ENCODE data around the gene HEMGN.

HEMGN gene

DNA sequence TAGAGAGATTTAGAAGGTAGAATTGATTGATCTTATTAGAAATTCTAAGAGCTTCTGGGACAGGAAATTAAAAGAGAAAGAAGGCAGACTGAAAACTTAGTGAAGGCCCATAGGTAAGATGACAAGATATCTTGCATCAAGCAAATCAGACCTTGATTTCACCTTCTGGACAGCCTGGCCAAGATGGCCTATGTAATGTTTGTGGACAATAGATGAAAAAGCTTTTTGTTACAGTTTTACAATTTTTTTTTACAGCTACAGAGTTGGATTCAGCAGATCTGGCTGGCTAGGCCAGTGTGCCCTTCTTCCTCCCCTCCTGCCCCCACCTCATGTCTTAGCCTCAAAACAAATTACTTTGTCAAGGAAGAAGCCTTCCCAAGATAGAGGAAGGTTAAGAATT, 21.6 kb upstream of the HEMGN start:
- no peak overlapping the region for H3K27ac ChIP-seq (replicated peaks)
- H3K4me3 ChIP-seq (replicated peaks; ENCODE audit: insufficient read depth, low read length) = no peak overlapping the region
- no peaks in the 10 kb centered on the region for H3K27me3 ChIP-seq (ENCODE audit: insufficient read depth, poor library complexity, severe bottlenecking)
- DNase-seq (ENCODE audit: low read depth in 1 of 2, low spot score in 1 of 2) = no peak
- TF ChIP-seq POLR2AphosphoS5 (IDR thresholded peaks at IDR 0.05; ENCODE audit: low read depth) = no peak
- TF ChIP-seq, protein P1, sequence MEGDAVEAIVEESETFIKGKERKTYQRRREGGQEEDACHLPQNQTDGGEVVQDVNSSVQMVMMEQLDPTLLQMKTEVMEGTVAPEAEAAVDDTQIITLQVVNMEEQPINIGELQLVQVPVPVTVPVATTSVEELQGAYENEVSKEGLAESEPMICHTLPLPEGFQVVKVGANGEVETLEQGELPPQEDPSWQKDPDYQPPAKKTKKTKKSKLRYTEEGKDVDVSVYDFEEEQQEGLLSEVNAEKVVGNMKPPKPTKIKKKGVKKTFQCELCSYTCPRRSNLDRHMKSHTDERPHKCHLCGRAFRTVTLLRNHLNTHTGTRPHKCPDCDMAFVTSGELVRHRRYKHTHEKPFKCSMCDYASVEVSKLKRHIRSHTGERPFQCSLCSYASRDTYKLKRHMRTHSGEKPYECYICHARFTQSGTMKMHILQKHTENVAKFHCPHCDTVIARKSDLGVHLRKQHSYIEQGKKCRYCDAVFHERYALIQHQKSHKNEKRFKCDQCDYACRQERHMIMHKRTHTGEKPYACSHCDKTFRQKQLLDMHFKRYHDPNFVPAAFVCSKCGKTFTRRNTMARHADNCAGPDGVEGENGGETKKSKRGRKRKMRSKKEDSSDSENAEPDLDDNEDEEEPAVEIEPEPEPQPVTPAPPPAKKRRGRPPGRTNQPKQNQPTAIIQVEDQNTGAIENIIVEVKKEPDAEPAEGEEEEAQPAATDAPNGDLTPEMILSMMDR (IDR thresholded peaks at IDR 0.05; ENCODE audit: insufficient read depth, low read length) = no peak
- TF ChIP-seq, protein P2, sequence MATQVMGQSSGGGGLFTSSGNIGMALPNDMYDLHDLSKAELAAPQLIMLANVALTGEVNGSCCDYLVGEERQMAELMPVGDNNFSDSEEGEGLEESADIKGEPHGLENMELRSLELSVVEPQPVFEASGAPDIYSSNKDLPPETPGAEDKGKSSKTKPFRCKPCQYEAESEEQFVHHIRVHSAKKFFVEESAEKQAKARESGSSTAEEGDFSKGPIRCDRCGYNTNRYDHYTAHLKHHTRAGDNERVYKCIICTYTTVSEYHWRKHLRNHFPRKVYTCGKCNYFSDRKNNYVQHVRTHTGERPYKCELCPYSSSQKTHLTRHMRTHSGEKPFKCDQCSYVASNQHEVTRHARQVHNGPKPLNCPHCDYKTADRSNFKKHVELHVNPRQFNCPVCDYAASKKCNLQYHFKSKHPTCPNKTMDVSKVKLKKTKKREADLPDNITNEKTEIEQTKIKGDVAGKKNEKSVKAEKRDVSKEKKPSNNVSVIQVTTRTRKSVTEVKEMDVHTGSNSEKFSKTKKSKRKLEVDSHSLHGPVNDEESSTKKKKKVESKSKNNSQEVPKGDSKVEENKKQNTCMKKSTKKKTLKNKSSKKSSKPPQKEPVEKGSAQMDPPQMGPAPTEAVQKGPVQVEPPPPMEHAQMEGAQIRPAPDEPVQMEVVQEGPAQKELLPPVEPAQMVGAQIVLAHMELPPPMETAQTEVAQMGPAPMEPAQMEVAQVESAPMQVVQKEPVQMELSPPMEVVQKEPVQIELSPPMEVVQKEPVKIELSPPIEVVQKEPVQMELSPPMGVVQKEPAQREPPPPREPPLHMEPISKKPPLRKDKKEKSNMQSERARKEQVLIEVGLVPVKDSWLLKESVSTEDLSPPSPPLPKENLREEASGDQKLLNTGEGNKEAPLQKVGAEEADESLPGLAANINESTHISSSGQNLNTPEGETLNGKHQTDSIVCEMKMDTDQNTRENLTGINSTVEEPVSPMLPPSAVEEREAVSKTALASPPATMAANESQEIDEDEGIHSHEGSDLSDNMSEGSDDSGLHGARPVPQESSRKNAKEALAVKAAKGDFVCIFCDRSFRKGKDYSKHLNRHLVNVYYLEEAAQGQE (IDR thresholded peaks at IDR 0.05; ENCODE audit: insufficient replicate concordance, low read depth) = no peak

DNA sequence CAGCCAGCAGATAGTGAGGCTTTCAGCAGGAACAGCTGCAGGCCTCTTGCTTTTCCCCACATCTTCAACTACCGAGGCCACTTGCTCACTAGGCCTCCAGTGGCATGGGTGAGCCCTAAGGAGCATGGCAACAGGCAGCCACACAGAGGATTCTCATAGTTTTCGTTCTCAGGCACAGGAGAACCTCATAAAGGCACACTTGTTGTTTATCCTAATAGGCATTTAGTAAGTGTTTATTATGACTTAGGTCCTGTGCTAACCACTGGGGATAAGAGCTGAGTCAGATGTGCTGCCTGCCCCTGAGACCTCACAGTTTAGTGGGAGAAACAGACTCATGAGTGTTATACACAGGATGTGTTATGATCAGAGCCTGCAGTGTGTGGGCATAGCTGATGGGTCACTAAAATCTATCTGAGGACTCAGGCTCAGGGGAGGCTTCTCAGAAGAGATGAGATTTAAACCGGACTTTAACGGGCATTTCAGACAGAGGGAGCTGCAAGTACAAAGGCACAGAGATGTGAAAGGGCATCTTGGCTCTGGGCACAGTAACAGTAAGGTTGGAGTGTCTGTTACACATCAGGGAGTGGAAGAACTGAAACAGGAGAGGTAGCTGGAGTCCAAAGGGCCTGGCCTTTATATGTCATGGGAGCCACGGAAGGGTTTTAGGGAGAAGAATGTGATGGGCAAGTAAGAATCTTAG, 21.0 kb upstream of the HEMGN start:
- DNase-seq (ENCODE audit: low read depth in 1 of 2, low spot score in 1 of 2) = no peak
- TF ChIP-seq SPI1 (IDR thresholded peaks at IDR 0.05; ENCODE audit: borderline replicate concordance, low read depth) (no peak), POLR2AphosphoS5 (IDR thresholded peaks at IDR 0.05; ENCODE audit: low read depth) (no peak), GABPA (IDR thresholded peaks at IDR 0.05; ENCODE audit: low read depth) (no peak)
- TF ChIP-seq, protein P1 (IDR thresholded peaks at IDR 0.05; ENCODE audit: insufficient read depth, low read length) = no peak
- TF ChIP-seq, protein P2 (IDR thresholded peaks at IDR 0.05; ENCODE audit: insufficient replicate concordance, low read depth) = no peak
- Histone ChIP-seq H3K27ac (replicated peaks) (no peak overlapping the region), H3K4me3 (replicated peaks; ENCODE audit: insufficient read depth, low read length) (no peak overlapping the region), H3K27me3 (ENCODE audit: insufficient read depth, poor library complexity, severe bottlenecking) (no peaks in the 10 kb centered on the region)

DNA sequence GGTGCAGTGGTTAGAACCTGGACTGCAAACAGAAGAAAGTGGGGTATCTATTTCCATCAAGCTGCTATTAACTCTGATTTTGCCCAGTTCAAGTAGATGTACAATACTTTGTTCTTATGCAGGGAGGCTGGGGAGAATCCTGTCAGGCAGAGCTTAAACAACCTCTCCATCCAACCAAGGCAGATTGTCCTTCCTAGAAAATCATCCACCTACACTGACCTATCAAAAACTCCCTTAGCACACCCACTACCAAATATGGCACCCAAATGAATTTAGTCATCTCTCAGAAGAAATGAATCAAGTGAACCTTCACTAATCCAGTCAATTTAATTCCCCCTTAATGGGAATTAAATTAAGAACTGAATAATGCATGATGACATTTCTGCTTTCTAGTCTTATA, 18.4 kb upstream of the HEMGN start:
- Histone ChIP-seq H3K4me3 (replicated peaks; ENCODE audit: insufficient read depth, low read length) (no peak overlapping the region), H3K27me3 (ENCODE audit: insufficient read depth, poor library complexity, severe bottlenecking) (no peaks in the 10 kb centered on the region), H3K27ac (replicated peaks) (no peak overlapping the region)
- TF ChIP-seq POLR2AphosphoS5 (IDR thresholded peaks at IDR 0.05; ENCODE audit: low read depth) = no peak
- TF ChIP-seq GABPA (IDR thresholded peaks at IDR 0.05; ENCODE audit: low read depth) = no peak
- TF ChIP-seq, protein P2 (IDR thresholded peaks at IDR 0.05; ENCODE audit: insufficient replicate concordance, low read depth) = no peak
- TF ChIP-seq SPI1 (IDR thresholded peaks at IDR 0.05; ENCODE audit: borderline replicate concordance, low read depth) = no peak
- TF ChIP-seq, protein P1 (IDR thresholded peaks at IDR 0.05; ENCODE audit: insufficient read depth, low read length) = no peak
- no peak for DNase-seq (ENCODE audit: low read depth in 1 of 2, low spot score in 1 of 2)
